SK-N-MC (cell line): ENCODE results near the gene SLC18B1.

Experiments used
- EZH2 ChIP-seq: fragments of 200-600 bp; sonication (generic); IDR thresholded peaks from one replicate; pipeline ENCODE4 v1.6.1; 2017; ENCODE audit warnings: antibody characterized with exemption
- POLR2AphosphoS5 ChIP-seq: IDR thresholded peaks from 2 replicates; pipeline ENCODE4 v1.6.1; 2012; ENCODE audit warnings: mild to moderate bottlenecking, low read depth, low read length, borderline replicate concordance

GRCh38 chr6:132830334-132830751 lies 31.9 kb upstream of the SLC18B1 start:
- TF ChIP-seq POLR2AphosphoS5, result no peak
- TF ChIP-seq EZH2, result no peak
